Pancreas (tissue), 10 donors: ENCODE measurements around the gene MOB3B. TPM values are rescaled to one million over a fixed set of nuclear protein-coding genes. Genes with fewer than 3 reads are reported as not detected.

Source experiments
- ATAC-seq, 4 donors: fragments of 200-7000 bp; cut with Tn5 transposase; one replicate each; pipeline versions ENCODE4 v1.8.0 to v1.9.1; 2020; ENCODE audit warnings: mild to moderate bottlenecking in 4 of 4, moderate library complexity in 4 of 4
- DNase-seq, 6 donors: peaks; one replicate each; pipeline ENCODE4 v3.0.0-alpha.2; 2020
- FAIRE-seq: peaks from 2 replicates; lab custom pipeline; 2012; peaks lifted over from hg19 to GRCh38; lab: Jason Lieb, UNC
- H3K27ac ChIP-seq, 4 donors: fragments of 200-600 bp; sonication (generic); 1 replicate in 3 of 4; 2 replicates in 1 of 4; pipeline versions ENCODE4 v1.5.0 to v1.8.0; 2020
- H3K27me3 ChIP-seq, 4 donors: fragments of 200-600 bp; one replicate each; pipeline ENCODE4 v1.8.0; 2021
- H3K36me3 ChIP-seq, 3 donors: fragments of 200-600 bp; sonication (generic) in 1 of 3; one replicate each; pipeline versions ENCODE4 v1.5.0 to v1.8.0; 2020 to 2021
- H3K4me1 ChIP-seq, 3 donors: fragments of 200-600 bp; one replicate each; pipeline ENCODE4 v1.8.0; 2021
- H3K4me3 ChIP-seq, 4 donors: fragments of 200-600 bp; sonication (generic) in 2 of 4; one replicate each; pipeline versions ENCODE4 v1.5.0 to v1.8.0; 2020 to 2021
- H3K9me3 ChIP-seq, 4 donors: fragments of 200-600 bp; one replicate each; pipeline ENCODE4 v1.8.0; 2021
- WGBS, 2 donors: extraction: QIAGEN DNeasy Blood & Tissue Kit; methylation state at CpG; one replicate each; pipeline ENCODE4 v1.1.7; 2013; 5-methylcytosine and 5-hydroxymethylcytosine counted together
- intact Hi-C, 3 donors: fragments of 100-400 bp; cut with DNase I; formaldehyde crosslinking; loops; one replicate each; pipeline versions ENCODE4 v1.11.1 to v1.14.2; 2022
- polyA plus RNA-seq, 2 donors: library from polyadenylated mRNA; stranded (reverse); fragments of 200-250 nt; gene quantifications; one replicate each; pipeline ENCODE4 v1.2.3, GENCODE V29; 2013
- total RNA-seq, 6 donors: library from RNA; stranded (reverse); fragmentation: NEBNext Ultra II Directional in 4 of 6; extraction: Animal tissue kit (Norgen Biotek cat#: 25700) in 4 of 6; gene quantifications; one replicate each; pipeline versions ENCODE4 v1.2.1 to v1.2.4, GENCODE V29; 2021 to 2023
- TF ChIP-seq, protein P1 (sequence below), 4 donors: fragments of 200-600 bp; sonication (generic) in 3 of 4; IDR thresholded peaks; one replicate each; pipeline versions ENCODE4 v1.5.0 to v1.8.0; 2021; ENCODE audit warnings: antibody characterized with exemption in 4 of 4
- donor health status: healthy with polysubstance abuse.
- donor health status: DM: no; HTN: no; CAD: no; lungs with moderate emphysema.
- donor health status: DM: no; HTN: no; CAD: no.
- donor health status: control.
- donor health status: control.
- donor health status: Bipolar disorder and iron deficiency.
- donor health status: DM: yes; HTN: yes; CAD: no.
- donor health status: DM: no; HTN: no; CAD: no.
- donor health status: DM: no; HTN: no; CAD: no.
- donor health status: DM: yes; HTN: yes; CAD: no.

Gene MOB3B
- total and polyA plus RNA-seq, 8 donors = 1.4 to 10.5 (median 4.0) TPM

DNA sequence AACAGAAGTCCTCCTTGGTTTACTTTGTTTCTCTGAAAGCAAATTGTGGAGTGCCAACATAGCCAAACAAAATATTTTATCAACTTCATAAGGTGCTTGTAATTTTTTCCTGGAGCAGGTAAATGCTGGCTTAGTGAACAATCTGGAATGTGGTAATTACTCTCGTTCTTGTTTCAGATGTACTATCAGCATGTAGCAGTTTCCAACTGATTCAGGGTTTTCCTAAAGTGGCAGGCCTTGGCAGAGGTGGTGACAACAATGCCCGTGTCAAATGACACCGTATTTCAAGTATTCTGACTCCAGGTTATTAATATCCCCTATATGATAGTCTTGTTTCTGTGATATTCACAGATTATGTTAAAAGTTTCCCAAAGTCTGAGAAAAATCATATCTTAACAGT is 42.4 kb upstream of the MOB3B start:
- H3K4me1 ChIP-seq = peaks cover 0 to 21% (median 13%) of the 10 kb centered on the region in 3 donors
- H3K27ac ChIP-seq = peak overlapping the region; percentile 94 to 98 (median 96)
- TF ChIP-seq, protein P1, sequence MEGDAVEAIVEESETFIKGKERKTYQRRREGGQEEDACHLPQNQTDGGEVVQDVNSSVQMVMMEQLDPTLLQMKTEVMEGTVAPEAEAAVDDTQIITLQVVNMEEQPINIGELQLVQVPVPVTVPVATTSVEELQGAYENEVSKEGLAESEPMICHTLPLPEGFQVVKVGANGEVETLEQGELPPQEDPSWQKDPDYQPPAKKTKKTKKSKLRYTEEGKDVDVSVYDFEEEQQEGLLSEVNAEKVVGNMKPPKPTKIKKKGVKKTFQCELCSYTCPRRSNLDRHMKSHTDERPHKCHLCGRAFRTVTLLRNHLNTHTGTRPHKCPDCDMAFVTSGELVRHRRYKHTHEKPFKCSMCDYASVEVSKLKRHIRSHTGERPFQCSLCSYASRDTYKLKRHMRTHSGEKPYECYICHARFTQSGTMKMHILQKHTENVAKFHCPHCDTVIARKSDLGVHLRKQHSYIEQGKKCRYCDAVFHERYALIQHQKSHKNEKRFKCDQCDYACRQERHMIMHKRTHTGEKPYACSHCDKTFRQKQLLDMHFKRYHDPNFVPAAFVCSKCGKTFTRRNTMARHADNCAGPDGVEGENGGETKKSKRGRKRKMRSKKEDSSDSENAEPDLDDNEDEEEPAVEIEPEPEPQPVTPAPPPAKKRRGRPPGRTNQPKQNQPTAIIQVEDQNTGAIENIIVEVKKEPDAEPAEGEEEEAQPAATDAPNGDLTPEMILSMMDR (IDR thresholded peaks at IDR 0.05) = no peak
- DNase-seq = no peak
- FAIRE-seq = no peak
- peak overlapping the region in 2 of 4 donors; percentile 73 to 82 for H3K4me3 ChIP-seq
- intact Hi-C loops = no loop called here
- WGBS, 2 donors = 7 to 15% methylated on average over 3 of the region's 3 CpGs
- peak in 2 of 4 donors; percentile 3 to 10 for ATAC-seq
- H3K36me3 ChIP-seq = no peaks in the 10 kb centered on the region
- H3K9me3 ChIP-seq = no peaks in the 10 kb centered on the region
- H3K27me3 ChIP-seq = no peaks in the 10 kb centered on the region

DNA sequence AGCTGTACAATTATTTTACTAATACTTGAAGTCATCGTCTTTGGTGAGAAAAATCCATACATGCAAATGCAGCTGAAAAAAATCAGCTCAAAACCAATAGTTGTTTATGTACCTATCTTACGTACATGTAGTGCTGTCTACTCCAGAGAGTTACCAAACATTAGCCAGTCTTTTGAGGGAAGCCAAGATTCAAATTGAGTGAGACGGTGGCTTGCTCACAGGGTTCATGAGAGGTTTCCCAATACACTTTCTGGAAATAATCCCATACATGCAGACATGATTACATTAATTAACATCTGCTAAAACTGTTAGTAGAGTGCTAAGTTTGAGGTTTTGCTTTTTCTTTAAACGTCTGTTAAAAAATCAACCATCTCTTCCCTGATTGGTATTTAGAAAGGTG is 41.4 kb upstream of the MOB3B start:
- 90 to 95% methylated on average over 4 of the region's 4 CpGs for WGBS, 2 donors
- H3K4me3 ChIP-seq = no peak overlapping the region
- intact Hi-C loops = no loop called here

DNA sequence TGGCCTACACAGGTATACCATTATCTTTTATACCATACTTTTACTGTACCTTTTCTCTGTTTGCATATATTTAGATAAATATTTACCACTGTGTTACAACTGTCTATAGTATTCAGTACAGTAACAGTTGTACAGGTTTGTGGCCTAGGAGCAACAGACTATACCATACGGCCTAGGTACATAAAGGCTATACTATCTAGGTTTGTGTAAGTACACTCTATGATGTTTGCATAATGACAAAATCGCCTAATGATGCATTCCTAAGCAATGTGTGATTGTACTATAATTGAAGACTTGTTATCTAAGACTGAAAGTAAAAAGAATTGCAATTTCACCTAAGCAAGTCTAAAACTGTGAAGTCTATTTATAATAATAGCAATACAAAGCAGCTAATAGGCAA is 39.8 kb upstream of the MOB3B start:
- no peak overlapping the region for H3K27ac ChIP-seq
- H3K9me3 ChIP-seq = no peaks in the 10 kb centered on the region
- H3K36me3 ChIP-seq = no peaks in the 10 kb centered on the region
- intact Hi-C loops = no loop called here
- FAIRE-seq (no peak), DNase-seq (no peak), ATAC-seq (no peak)
- H3K4me3 ChIP-seq = no peak overlapping the region
- no peaks in the 10 kb centered on the region for H3K27me3 ChIP-seq
- TF ChIP-seq, protein P1 (IDR thresholded peaks at IDR 0.05) = no peak
- 28 to 57% methylated on average over 2 of the region's 2 CpGs for WGBS, 2 donors
- H3K4me1 ChIP-seq = peaks cover 0 to 20% (median 13%) of the 10 kb centered on the region in 3 donors

More for the DNA sequence above, 41.4 kb upstream of the MOB3B start:
- no peak for FAIRE-seq
- Histone ChIP-seq H3K27me3 (no peaks in the 10 kb centered on the region), H3K36me3 (no peaks in the 10 kb centered on the region), H3K4me1 (peaks cover 0 to 21% (median 13%) of the 10 kb centered on the region in 3 donors), H3K27ac (peak overlapping the region in 1 of 4 donors; percentile 95), H3K9me3 (no peaks in the 10 kb centered on the region)
- TF ChIP-seq, protein P1 (IDR thresholded peaks at IDR 0.05) = no peak
- ATAC-seq = no peak
- no peak for DNase-seq

DNA sequence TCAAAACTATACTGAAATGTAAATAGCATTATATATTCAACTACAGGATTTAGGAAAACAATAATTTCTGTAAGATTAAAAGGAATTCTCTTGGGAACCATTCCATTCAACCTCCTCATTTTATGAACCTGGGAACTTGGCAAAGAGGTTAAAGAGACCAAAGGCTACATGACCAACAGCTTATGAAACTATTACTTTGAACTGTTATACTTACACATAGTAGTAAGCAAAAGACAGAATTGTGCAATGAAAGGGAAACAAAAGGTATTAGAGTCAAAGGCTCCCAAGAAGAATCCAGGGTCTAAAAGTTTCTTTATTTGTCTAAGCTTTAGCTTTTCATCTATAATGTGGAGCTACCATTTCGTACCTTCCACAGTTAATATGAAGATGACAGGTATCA is 36.5 kb upstream of the MOB3B start:
- H3K4me3 ChIP-seq = no peak overlapping the region
- intact Hi-C loops = no loop called here
- no peaks in the 10 kb centered on the region for H3K9me3 ChIP-seq
- peaks cover 0 to 4% (median 3%) of the 10 kb centered on the region in 3 donors for H3K4me1 ChIP-seq
- TF ChIP-seq, protein P1 (IDR thresholded peaks at IDR 0.05) = no peak
- no peak for ATAC-seq
- DNase-seq = no peak
- FAIRE-seq = no peak
- H3K27ac ChIP-seq = no peak overlapping the region
- WGBS, 2 donors = 92 to 95% methylated on average over 1 of the region's 1 CpG
- H3K27me3 ChIP-seq = no peaks in the 10 kb centered on the region
- peaks cover 0 to 5% (median 0%) of the 10 kb centered on the region in 3 donors for H3K36me3 ChIP-seq

DNA sequence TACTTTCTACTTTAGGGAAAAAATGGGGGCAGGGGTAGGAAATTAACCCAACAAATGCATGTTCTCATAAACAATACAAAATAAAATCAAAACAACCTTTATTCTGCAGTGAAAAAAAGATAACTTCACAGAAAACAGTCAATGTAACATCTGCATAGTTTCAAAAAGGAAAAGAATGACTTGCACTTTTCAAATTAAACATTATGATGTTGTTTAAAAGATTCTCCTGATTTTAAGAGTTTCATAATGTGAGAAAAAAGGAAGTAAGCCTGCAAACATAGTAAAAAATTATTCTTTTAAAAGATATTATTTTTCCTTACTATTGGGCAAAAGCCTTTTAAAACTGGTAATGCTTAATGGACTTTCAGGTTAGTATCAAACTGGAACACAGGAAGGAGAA is 36.1 kb upstream of the MOB3B start:
- Histone ChIP-seq H3K27me3 (no peaks in the 10 kb centered on the region), H3K36me3 (peaks cover 0 to 7% (median 0%) of the 10 kb centered on the region in 3 donors), H3K27ac (no peak overlapping the region), H3K4me1 (peaks cover 0 to 3% (median 0%) of the 10 kb centered on the region in 3 donors), H3K9me3 (no peaks in the 10 kb centered on the region), H3K4me3 (no peak overlapping the region)
- FAIRE-seq (peak; percentile 29), DNase-seq (no peak), ATAC-seq (no peak)
- intact Hi-C loops = no loop called here
- TF ChIP-seq, protein P1 (IDR thresholded peaks at IDR 0.05) = no peak
